Urinary bladder (tissue), 4 donors: ENCODE results near the gene MAJIN. TPM values are rescaled to one million over a fixed set of nuclear protein-coding genes. Genes with fewer than 3 reads are reported as not detected.

Experiments used
- DNase-seq: peaks from one replicate; pipeline ENCODE4 v3.0.0-alpha.2; 2015; ENCODE audit errors: extremely low spot score
- H3K27ac ChIP-seq: one replicate; pipeline ENCODE4 v1.5.1; 2013; ENCODE audit warnings: low read depth, mild to moderate bottlenecking, moderate library complexity
- H3K36me3 ChIP-seq: one replicate; pipeline ENCODE4 v1.6.1; 2013; ENCODE audit warnings: mild to moderate bottlenecking, moderate library complexity; ENCODE audit not compliant: insufficient read depth
- H3K4me1 ChIP-seq: one replicate; pipeline ENCODE4 v1.6.1; 2013; ENCODE audit warnings: mild to moderate bottlenecking, moderate library complexity; ENCODE audit not compliant: insufficient read depth
- H3K4me3 ChIP-seq: one replicate; pipeline ENCODE4 v1.5.1; 2013; ENCODE audit warnings: low read depth, low read length
- WGBS: extraction: QIAGEN DNeasy Blood & Tissue Kit; methylation state at CpG from one replicate; pipeline ENCODE4 v1.1.7; 2013; 5-methylcytosine and 5-hydroxymethylcytosine counted together
- polyA plus RNA-seq: library from polyadenylated mRNA; stranded (reverse); fragments of 200-250 nt; gene quantifications from one replicate; pipeline ENCODE4 v1.2.3, GENCODE V29; 2013
- total RNA-seq: library from RNA; depleted of rRNA; stranded (reverse); fragments of >200 nt; gene quantifications from one replicate; pipeline ENCODE4 v1.2.3, GENCODE V29; 2014
- donor health status: healthy with polysubstance abuse.
- donor health status: healthy.

Gene MAJIN
- total and polyA plus RNA-seq, 2 donors: not detected

DNA sequence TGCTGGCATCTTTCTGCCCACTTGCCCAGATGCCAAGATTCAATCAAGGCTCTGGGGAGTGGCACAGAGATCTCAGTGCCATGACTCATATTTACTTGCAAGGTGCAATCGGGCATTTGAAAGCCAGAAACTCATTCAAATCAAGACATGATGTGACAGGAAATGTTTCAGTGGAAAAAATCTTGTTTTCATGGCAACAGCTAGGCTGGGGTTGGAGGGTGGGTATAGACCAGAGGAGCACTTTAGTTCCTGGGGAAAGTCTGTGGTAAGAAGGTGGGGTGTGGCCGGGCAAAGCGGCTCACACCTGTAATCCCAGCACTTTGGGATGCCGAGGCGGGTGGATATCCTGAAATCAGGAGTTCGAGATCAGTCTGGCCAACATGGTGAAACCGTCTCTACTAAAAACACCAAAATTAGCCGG is 1.2 kb downstream of the MAJIN start:
- 85% methylated on average over 8 of the region's 8 CpGs for WGBS
- Histone ChIP-seq H3K36me3 (no peaks in the 10 kb centered on the region), H3K4me3 (no peak overlapping the region), H3K4me1 (peaks cover 2% of the 10 kb centered on the region), H3K27ac (peak overlapping the region; percentile 54)
- DNase-seq: peak; percentile 8

DNA sequence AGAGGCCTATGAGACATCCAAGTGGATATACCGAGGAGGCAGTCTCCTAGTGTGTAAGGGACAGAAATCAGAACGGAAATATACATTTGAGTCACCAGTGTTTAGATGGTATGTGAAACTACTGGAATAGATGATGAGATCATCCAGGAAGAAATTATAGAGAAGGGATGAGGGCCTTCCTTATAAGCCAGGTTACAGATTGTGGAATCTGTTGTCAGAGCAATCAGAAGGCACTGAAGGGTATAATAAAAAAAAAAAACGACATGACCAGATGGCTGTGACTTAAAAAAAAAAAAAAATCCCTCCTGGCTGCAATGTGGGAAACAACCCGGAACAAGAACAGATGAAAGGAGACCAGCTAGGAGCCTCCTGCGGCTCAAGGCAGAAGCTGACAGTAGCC is 2.7 kb downstream of the MAJIN start:
- 38% methylated on average over 5 of the region's 5 CpGs for whole genome bisulfite sequencing
- no peaks in the 10 kb centered on the region for H3K36me3 ChIP-seq
- H3K27ac ChIP-seq: no peak overlapping the region
- no peak for DNase-seq
- H3K4me1 ChIP-seq: peaks cover 2% of the 10 kb centered on the region
- no peak overlapping the region for H3K4me3 ChIP-seq

DNA sequence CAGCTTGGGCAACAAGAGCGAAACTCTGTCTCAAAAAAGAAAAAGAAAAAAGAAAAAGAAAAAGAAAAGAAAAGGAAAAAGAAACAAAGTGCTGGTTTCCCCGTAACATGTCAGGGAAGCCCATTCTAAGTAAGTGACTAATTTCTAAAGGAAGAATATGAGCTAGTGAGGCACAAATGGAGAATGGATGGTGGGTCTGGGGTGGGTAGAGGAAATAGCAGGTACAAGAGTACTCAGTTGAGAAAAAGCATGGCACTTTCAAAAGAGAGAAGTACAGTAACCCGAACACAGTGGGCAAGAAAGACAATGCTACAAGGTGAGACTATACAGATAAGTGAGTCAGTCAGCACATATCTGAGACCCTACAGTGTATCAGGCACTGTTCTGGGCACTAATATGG is 4.5 kb downstream of the MAJIN start:
- 89% methylated on average over 3 of the region's 3 CpGs for WGBS
- Histone ChIP-seq H3K4me3 (no peak overlapping the region), H3K36me3 (no peaks in the 10 kb centered on the region), H3K4me1 (peaks cover 2% of the 10 kb centered on the region), H3K27ac (no peak overlapping the region)
- no peak for DNase-seq

DNA sequence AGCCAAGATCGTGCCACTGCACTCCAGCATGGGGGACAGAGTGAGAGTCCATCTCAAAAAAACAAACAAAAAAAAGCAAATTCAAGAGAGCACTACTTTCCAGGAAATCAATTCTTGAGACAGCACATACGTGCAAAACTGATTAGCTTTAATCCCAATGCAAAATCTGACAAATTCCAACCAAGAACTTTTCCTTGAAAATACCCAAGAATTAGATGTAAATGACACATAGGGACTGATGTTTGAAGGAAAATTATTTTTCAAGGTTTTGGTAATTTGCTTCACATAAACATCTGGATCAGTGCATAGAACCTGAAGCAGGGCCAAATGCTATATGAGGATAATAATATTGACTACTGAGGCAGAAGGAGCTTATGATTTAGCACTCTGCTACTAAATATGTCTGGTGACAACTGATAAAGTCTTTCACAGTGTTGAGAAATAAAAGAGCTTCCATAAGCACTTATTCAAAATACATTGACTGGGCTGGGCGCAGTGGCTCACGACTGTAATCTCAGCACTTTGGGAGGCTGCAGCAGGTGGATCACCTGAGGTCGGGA is 8.8 kb downstream of the MAJIN start:
- no peaks in the 10 kb centered on the region for H3K4me1 ChIP-seq
- WGBS: 78% methylated on average over 5 of the region's 5 CpGs
- no peaks in the 10 kb centered on the region for H3K36me3 ChIP-seq
- DNase-seq: no peak
- no peak overlapping the region for H3K27ac ChIP-seq
- no peak overlapping the region for H3K4me3 ChIP-seq

DNA sequence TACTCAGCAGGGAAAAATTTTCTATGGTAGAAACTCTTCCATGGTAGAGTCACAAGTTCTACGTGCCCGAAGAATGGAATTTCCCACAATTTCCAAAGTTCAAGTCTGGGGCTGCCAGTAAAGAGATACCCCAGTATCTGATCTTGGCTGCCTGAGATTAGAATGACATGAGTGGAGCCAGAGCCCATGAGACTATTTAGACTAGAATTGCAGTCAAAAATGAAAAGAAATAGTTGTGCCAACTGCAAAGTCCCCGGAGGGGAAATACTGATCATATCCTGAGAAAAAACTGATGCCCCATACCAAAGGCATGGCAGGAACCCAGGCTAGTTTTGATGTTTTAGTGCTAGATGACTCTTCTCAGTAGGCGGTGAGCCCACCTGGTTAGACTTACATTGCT is 11.2 kb downstream of the MAJIN start:
- DNase-seq: no peak
- H3K4me3 ChIP-seq: no peak overlapping the region
- no peaks in the 10 kb centered on the region for H3K4me1 ChIP-seq
- WGBS: 34% methylated on average over 4 of the region's 4 CpGs
- H3K27ac ChIP-seq: no peak overlapping the region
- no peaks in the 10 kb centered on the region for H3K36me3 ChIP-seq

DNA sequence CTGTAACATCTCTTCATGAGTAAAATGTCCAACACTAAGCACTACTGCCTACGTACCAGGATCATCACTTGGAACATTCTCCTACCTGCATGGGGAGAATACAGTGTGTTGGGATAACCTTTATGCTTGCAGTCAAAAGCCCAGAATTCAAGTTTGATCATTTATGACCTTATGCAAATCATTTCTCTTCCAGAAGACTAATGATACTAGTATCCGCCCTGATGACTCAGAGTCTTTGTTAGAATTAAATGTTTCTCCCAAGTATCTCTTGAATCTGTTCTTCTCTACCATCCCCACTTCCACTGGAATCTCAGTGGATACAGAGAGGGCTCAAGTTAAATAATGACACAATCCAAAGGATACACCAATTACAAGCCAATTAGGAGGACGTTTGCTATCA is 12.4 kb downstream of the MAJIN start:
- 57% methylated on average over 3 of the region's 3 CpGs for WGBS
- Histone ChIP-seq H3K4me1 (no peaks in the 10 kb centered on the region), H3K27ac (no peak overlapping the region), H3K36me3 (no peaks in the 10 kb centered on the region), H3K4me3 (no peak overlapping the region)
- DNase-seq: no peak

DNA sequence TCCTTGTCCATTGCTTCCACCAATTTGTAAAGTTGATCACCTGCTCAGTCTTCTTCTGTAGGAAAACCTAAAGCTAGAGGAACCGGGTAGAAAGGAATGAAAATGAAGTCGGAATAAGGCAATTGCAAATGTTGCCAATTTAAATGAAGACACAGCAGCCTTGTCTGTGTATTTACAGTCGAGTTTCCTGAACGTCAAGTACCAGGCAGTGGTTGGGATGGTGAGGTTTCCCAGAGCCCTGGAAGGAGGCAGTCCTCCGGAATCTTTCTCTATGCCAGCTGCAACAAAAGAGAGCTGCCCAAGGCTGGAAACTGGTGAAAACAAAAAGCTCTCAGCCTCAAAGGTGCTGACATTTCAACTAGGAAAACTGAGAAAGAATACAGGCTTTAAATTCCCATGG is 17.7 kb downstream of the MAJIN start:
- no peak overlapping the region for H3K27ac ChIP-seq
- WGBS: 46% methylated on average over 5 of the region's 5 CpGs
- no peaks in the 10 kb centered on the region for H3K36me3 ChIP-seq
- no peaks in the 10 kb centered on the region for H3K4me1 ChIP-seq
- DNase-seq: no peak
- no peak overlapping the region for H3K4me3 ChIP-seq

DNA sequence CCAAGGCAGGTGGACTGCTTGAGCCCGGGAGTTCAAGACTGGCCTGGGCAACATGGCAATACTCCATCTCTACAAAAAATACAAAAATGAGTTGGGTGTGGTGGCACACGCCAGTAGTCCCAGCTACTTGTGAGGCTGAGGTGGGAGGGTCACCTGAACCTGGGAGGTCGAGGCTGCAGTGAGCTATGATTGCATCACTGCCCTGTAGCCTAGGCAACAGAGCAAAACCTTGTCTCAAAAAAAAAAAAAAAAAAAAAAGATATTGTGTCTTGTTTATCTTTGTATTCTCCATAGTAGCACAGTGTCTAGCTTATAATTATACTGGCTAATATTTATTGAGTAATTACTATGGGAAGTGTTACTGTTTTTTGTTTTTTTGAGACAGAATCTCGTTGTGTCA is 20.4 kb downstream of the MAJIN start:
- whole genome bisulfite sequencing: 70% methylated on average over 4 of the region's 4 CpGs
- no peak overlapping the region for H3K4me3 ChIP-seq
- H3K27ac ChIP-seq: no peak overlapping the region
- H3K36me3 ChIP-seq: no peaks in the 10 kb centered on the region
- DNase-seq: no peak
- no peaks in the 10 kb centered on the region for H3K4me1 ChIP-seq

DNA sequence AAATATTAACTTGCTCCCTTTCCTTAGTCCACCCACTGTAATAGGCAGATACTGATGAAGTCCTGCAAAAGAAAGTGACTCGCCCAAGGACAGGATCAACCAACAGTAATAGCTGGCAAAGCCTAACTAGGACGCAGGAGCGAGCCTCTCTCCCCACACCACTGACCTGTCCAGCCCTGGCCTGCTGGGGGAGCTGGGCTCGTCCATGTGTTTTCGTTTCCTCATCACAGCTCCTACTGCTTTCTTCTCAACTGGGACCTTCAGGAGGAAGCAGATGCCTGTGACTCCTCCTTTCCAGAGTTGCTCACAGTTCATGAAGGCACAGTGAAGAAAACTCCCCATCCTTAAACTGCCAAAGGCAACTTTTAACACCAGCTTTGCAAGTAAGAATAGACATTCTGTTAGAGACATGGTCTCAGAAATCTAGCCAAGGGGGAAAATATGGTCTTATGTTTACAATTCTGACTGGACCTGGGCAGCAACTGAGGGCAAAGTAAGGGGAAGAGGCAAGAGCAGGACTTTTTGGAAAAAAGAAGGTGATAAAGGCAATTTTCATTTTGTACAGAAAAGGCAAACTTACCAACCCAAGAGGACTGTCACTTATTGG is 24.6 kb downstream of the MAJIN start:
- no peaks in the 10 kb centered on the region for H3K36me3 ChIP-seq
- no peak for DNase-seq
- no peak overlapping the region for H3K27ac ChIP-seq
- no peak overlapping the region for H3K4me3 ChIP-seq
- H3K4me1 ChIP-seq: no peaks in the 10 kb centered on the region
- 48% methylated on average over 5 of the region's 5 CpGs for WGBS

DNA sequence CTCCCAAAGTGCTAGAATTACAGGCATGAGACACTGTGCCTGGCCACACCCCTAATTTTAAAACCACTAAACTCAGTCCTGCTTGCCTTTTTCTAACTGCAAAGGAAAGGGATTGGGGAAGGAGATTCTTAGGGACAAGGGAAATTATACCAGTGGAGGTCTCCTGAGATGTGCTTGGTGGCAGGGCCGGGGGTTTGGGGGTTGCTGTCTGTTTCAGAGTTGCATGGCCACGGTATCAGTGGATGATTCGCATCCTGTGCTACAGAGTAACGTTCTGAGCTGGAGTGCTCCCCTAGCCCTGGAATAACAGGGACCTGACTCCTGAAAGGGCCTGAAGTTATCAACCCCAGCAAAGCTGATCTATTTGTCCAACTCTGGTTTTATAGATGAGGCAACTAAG is 35.4 kb downstream of the MAJIN start:
- 79% methylated on average over 4 of the region's 4 CpGs for WGBS
- H3K4me1 ChIP-seq: no peaks in the 10 kb centered on the region
- DNase-seq: no peak
- no peak overlapping the region for H3K27ac ChIP-seq
- H3K4me3 ChIP-seq: no peak overlapping the region
- no peaks in the 10 kb centered on the region for H3K36me3 ChIP-seq

DNA sequence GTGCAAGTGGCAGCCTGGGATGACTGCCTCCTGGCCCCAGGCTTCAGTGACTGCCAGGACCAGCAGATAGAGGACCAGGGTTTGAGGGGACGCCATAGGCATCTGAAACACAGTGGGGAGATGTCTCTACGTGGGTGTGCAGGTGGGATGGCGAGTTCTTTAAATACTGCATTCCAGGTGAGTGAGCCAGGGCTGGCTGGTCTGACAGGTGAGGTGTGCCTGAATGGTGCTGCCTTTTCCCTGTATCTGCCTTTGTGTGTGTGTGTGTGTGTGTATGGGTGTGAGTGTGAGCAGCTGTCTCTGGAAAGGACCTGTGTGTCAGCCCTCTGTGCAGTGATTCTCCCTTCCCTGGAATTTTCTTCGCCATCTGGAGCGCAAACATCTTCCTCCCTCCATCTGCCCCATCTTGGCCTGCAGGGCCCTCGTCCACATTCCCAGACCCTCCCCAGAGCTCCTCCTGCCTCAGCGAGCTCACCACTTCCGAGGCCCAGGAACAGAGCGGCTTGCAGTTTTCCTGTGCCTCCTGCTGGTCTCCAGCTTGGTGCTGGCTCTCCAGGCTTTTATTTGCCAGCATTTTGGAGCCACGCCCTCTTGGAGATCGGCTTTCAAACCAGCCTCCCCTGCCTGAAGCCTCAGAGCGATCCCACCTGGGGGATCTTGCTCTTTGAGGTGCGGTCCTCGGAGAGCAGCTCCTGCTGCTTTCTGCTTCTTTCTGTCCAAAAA is 36.4 kb downstream of the MAJIN start, which contains the start of gene GPHA2:
Gene GPHA2 (minus strand): TSS at position 535 of the 723 bp plus-strand sequence. CDS start 433 bp downstream, at position 102.
- whole genome bisulfite sequencing: 46% methylated on average over 14 of the region's 14 CpGs
- H3K4me3 ChIP-seq: no peak within 1 kb of the TSS
- H3K27ac ChIP-seq: no peak within 1 kb of the TSS
- no peak for DNase-seq
- no peaks in the 10 kb centered on the region for H3K36me3 ChIP-seq
- no peaks in the 10 kb centered on the region for H3K4me1 ChIP-seq

DNA sequence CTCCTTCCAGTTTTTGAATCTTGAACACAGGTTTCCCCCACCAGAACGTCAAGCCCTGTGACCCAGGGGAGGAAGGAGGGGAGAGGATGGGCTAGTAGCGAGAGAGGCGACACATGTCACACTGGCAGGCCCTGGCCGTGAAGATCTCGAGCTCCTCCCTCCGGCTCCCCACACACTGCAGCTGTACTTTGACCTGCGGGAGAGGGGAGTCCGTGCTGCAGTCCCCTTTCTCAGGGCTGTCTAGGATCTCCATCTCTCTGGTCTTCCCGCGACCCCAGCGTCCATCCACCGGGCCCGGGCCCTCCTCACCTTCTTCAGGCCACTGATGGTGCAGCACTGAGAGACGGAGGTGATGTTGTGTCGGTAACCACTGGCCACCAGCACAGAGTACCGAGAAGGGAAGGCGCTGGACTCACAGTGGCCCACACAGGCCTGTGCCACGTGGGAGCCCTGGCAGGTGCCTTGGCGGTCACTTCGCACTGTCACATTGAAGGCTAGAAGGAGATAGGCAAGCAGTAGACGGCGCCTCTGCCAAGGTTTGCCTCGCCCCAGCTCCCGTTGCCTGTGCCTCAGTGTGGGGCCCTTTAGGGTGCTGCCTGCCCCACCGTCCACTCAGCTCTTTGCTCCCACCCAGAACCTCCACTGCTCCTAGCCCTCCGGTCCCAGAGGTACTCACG is 37.1 kb downstream of the MAJIN start:
- H3K4me3 ChIP-seq: no peak overlapping the region
- DNase-seq: no peak
- 78% methylated on average over 27 of the region's 27 CpGs for WGBS

DNA sequence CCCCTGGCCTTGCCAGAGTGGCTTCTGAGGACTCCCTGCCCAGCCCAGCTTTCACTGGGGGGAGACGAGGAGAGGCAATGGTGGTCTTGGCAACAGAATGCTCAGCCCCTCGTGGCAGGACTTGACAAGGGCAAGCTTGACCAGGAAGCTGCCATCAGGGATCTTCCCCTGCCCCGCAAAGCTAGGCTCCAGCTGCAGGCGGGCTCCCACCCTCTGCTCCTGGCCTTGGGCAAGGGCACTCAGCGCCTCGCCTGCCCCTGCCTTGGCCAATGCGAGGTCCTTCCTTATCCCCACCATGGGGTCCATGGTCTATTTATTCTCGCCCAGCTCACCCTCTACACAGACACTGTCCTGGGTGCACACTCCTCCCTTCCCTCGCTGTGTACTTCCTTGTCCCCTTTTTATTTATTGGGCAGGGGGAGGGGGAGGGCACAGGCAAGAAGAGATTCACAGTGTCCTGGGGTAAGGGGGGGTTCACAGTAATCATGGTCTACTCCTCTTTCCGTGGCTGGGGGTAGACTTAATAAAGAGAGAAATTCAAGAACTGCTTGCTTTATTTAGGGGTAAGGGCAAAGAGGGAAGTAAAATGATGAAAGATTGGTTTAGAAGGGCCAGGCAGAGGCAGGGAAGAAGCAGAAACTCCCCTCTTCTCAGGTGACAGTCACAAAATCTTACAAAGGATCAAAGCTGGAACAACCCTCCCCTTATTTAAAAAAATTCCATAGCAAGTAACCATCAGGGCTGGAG is 37.8 kb downstream of the MAJIN start:
- Histone ChIP-seq H3K4me3 (no peak overlapping the region), H3K4me1 (no peaks in the 10 kb centered on the region), H3K36me3 (no peaks in the 10 kb centered on the region), H3K27ac (no peak overlapping the region)
- WGBS: 86% methylated on average over 10 of the region's 10 CpGs
- DNase-seq: no peak

More for the DNA sequence above, 37.1 kb downstream of the MAJIN start:
- Histone ChIP-seq H3K36me3 (no peaks in the 10 kb centered on the region), H3K4me1 (no peaks in the 10 kb centered on the region), H3K27ac (no peak overlapping the region)
